Nephron (organoid): ENCODE measurements around the gene MCHR1.

Experiments used
- H3K27ac Mint-ChIP-seq, 3 experiments: 2 replicates each; pipeline ENCODE4 v1.8.0; 2020; ENCODE audit warnings: mixed read lengths in 3 of 3, mild to moderate bottlenecking in 2 of 3, moderate library complexity in 1 of 3
- H3K27me3 Mint-ChIP-seq: 2 replicates; pipeline ENCODE4 v1.8.0; 2021; ENCODE audit warnings: low read depth, mild to moderate bottlenecking, moderate library complexity, mixed read lengths
- H3K36me3 Mint-ChIP-seq: 2 replicates; pipeline ENCODE4 v1.8.0; 2020; ENCODE audit warnings: low read depth, mixed read lengths
- H3K4me1 Mint-ChIP-seq: 2 replicates; pipeline ENCODE4 v1.8.0; 2020; ENCODE audit warnings: mixed read lengths
- H3K4me3 Mint-ChIP-seq, 3 experiments: 2 replicates each; pipeline ENCODE4 v1.8.0; 2020; ENCODE audit warnings: mild to moderate bottlenecking in 3 of 3, mixed read lengths in 3 of 3, moderate library complexity in 2 of 3
- H3K9me3 Mint-ChIP-seq: 2 replicates; pipeline ENCODE4 v1.8.0; 2020; ENCODE audit warnings: mixed read lengths
- CTCF ChIP-seq, 3 experiments: fragments of 200-600 bp; sonication (generic); IDR thresholded peaks; one replicate each; pipeline ENCODE4 v1.5.0; 2021; ENCODE audit warnings: antibody characterized with exemption in 3 of 3; ENCODE audit not compliant: unreplicated experiment in 3 of 3

MCHR1 gene

GRCh38 chr22:40690370-40690769 is 11.1 kb downstream of the MCHR1 start:
- Mint-ChIP-seq H3K27me3 (peaks cover 7% of the 10 kb centered on the region), H3K4me3 (no peak overlapping the region), H3K27ac (no peak overlapping the region), H3K4me1 (peaks cover 8% of the 10 kb centered on the region), H3K9me3 (no peaks in the 10 kb centered on the region), H3K36me3 (no peaks in the 10 kb centered on the region)
- TF ChIP-seq CTCF (IDR thresholded peaks at IDR 0.05; ENCODE audit: unreplicated experiment in 3 of 3), result no peak

GRCh38 chr22:40691532-40691931 is 12.2 kb downstream of the MCHR1 start:
- TF ChIP-seq CTCF (IDR thresholded peaks at IDR 0.05; ENCODE audit: unreplicated experiment in 3 of 3), result no peak
- Mint-ChIP-seq H3K27ac (no peak overlapping the region), H3K27me3 (peaks cover 14% of the 10 kb centered on the region), H3K9me3 (no peaks in the 10 kb centered on the region), H3K4me1 (peaks cover 11% of the 10 kb centered on the region), H3K36me3 (no peaks in the 10 kb centered on the region), H3K4me3 (no peak overlapping the region)

GRCh38 chr22:40694411-40694810 is 15.1 kb downstream of the MCHR1 start:
- no peak for TF ChIP-seq CTCF (IDR thresholded peaks at IDR 0.05; ENCODE audit: unreplicated experiment in 3 of 3)
- H3K27me3 Mint-ChIP-seq, result peaks cover 11% of the 10 kb centered on the region

DNA sequence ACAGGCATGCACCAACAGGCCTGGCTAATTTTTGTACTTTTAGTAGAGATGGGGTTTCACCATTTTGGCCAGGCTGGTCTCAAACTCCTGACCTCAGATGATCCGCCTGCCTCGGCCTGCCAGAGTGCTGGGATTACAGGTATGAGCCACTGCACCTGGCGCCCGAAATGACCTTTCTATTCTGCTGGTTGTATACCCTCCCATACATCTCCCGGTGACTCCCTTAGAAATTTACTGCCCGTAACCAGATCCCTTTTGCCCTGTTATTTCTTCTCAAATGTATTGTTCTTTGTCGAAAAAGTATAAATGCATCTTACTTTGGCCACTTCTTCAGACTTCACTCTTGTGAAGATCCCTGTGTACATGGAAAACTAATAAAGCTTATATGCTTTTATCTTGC is 22.0 kb downstream of the MCHR1 start:
- Mint-ChIP-seq H3K9me3 (peaks cover 4% of the 10 kb centered on the region), H3K4me1 (peaks cover 19% of the 10 kb centered on the region), H3K4me3 (no peak overlapping the region), H3K36me3 (no peaks in the 10 kb centered on the region), H3K27me3 (peaks cover 4% of the 10 kb centered on the region), H3K27ac (peak overlapping the region in 1 of 3 experiments; percentile 1)
- TF ChIP-seq CTCF (IDR thresholded peaks at IDR 0.05; ENCODE audit: unreplicated experiment in 3 of 3), result no peak

More at GRCh38 chr22:40694411-40694810, 15.1 kb downstream of the MCHR1 start:
- Mint-ChIP-seq H3K27ac (peak overlapping the region in 1 of 3 experiments; percentile 11), H3K36me3 (no peaks in the 10 kb centered on the region), H3K9me3 (no peaks in the 10 kb centered on the region), H3K4me3 (no peak overlapping the region), H3K4me1 (peaks cover 12% of the 10 kb centered on the region)

DNA sequence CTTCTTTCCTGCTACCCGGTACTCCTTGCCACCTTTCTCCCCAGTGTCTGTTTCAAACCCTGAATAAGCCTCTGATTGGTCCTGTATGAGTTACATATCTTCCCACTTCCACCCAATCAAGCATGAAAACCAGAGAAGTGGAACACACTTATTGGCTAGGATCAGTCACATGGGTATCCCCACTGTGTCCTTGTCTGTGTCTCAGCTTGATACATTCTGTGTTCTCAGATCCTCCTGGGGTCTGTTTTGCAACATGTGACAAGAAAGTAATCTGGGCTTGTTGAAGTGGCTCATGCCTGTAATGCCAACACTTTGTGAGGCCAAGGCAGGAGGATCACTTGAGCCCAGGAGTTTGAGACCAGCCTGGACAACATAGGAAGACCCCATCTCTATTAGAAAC is 23.9 kb downstream of the MCHR1 start:
- H3K4me1 Mint-ChIP-seq, result peaks cover 19% of the 10 kb centered on the region
- peaks cover 6% of the 10 kb centered on the region for H3K27me3 Mint-ChIP-seq
- no peak for TF ChIP-seq CTCF (IDR thresholded peaks at IDR 0.05; ENCODE audit: unreplicated experiment in 3 of 3)
- no peak overlapping the region for H3K27ac Mint-ChIP-seq
- H3K9me3 Mint-ChIP-seq, result peaks cover 4% of the 10 kb centered on the region
- no peaks in the 10 kb centered on the region for H3K36me3 Mint-ChIP-seq
- no peak overlapping the region for H3K4me3 Mint-ChIP-seq

DNA sequence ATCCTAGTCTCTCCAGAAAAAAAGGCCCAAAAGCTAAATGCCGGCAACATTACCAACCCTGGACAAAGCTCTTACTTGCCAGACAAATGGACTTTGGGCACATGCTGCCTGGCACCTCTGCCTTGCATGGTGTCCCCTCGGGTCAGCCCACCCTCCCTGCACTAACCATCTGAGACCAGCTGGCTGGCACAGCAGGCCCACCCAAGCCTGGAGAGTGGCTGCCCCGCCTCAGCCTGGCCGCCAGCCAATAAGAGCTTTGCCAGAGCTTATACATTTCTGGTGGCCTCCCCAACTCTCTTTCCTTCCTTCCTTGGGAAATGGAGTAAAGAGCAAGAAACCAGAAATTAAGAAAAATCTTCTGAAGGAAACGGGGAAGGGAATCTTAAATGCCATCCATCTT is 24.5 kb downstream of the MCHR1 start:
- H3K36me3 Mint-ChIP-seq, result no peaks in the 10 kb centered on the region
- no peak overlapping the region for H3K4me3 Mint-ChIP-seq
- H3K4me1 Mint-ChIP-seq, result peaks cover 21% of the 10 kb centered on the region
- H3K27me3 Mint-ChIP-seq, result peaks cover 7% of the 10 kb centered on the region
- H3K27ac Mint-ChIP-seq, result no peak overlapping the region
- no peak for TF ChIP-seq CTCF (IDR thresholded peaks at IDR 0.05; ENCODE audit: unreplicated experiment in 3 of 3)
- H3K9me3 Mint-ChIP-seq, result peaks cover 4% of the 10 kb centered on the region
